SK-N-SH (cell line): ENCODE measurements around the gene CYP46A1.

Source experiments
- CTCF ChIP-seq: fragments of 200-600 bp; sonication (generic); IDR thresholded peaks from 2 replicates; pipeline ENCODE4 v1.6.1; 2017; ENCODE audit warnings: antibody characterized with exemption, mild to moderate bottlenecking, moderate library complexity
- ELF1 ChIP-seq: IDR thresholded peaks from 2 replicates; pipeline ENCODE4 v1.4.0; 2012
- EP300 ChIP-seq, 2 experiments: IDR thresholded peaks; 2 replicates each; pipeline versions ENCODE4 v1.4.0 to v1.6.1; 2012; ENCODE audit warnings: borderline replicate concordance in 1 of 2, low read depth in 1 of 2, low read length in 1 of 2
- FOXM1 ChIP-seq: IDR thresholded peaks from 2 replicates; pipeline ENCODE4 v1.4.0; 2012; ENCODE audit warnings: low read depth, mild to moderate bottlenecking
- MAX ChIP-seq: IDR thresholded peaks from 2 replicates; pipeline ENCODE4 v1.4.0; 2012; ENCODE audit warnings: low read depth
- NRF1 ChIP-seq: IDR thresholded peaks from 2 replicates; pipeline ENCODE4 v1.6.1; 2012; ENCODE audit warnings: low read depth, mild to moderate bottlenecking, low read length
- POLR2AphosphoS5 ChIP-seq: IDR thresholded peaks from 2 replicates; pipeline ENCODE4 v1.6.1; 2012; ENCODE audit warnings: low read depth, low read length
- RCOR1 ChIP-seq: fragments of 150-350 bp; IDR thresholded peaks from 2 replicates; pipeline ENCODE4 v1.6.1; 2017; ENCODE audit warnings: antibody characterized with exemption, low read length
- REST ChIP-seq: IDR thresholded peaks from 2 replicates; pipeline ENCODE4 v1.6.1; 2012; ENCODE audit warnings: mild to moderate bottlenecking, low read depth, low read length, moderate library complexity
- SIN3A ChIP-seq: IDR thresholded peaks from 2 replicates; pipeline ENCODE4 v1.6.1; 2012; ENCODE audit warnings: low read depth, mild to moderate bottlenecking, low read length, moderate library complexity, borderline replicate concordance
- TEAD4 ChIP-seq: IDR thresholded peaks from 2 replicates; pipeline ENCODE4 v1.4.0; 2012; ENCODE audit warnings: mild to moderate bottlenecking, borderline replicate concordance; ENCODE audit not compliant: insufficient read depth

GRCh38 chr14:99677231-99678140 lies 6.6 kb upstream of the CYP46A1 start:
- TF ChIP-seq CTCF = no peak
- TF ChIP-seq REST = no peak
- no peak for TF ChIP-seq POLR2AphosphoS5
- no peak for TF ChIP-seq SIN3A
- no peak for TF ChIP-seq ELF1
- TF ChIP-seq NRF1 = no peak
- no peak for TF ChIP-seq FOXM1
- TF ChIP-seq TEAD4 = no peak
- TF ChIP-seq MAX = no peak
- no peak for TF ChIP-seq RCOR1
- no peak for TF ChIP-seq EP300 (IDR thresholded peaks at IDR 0.05; ENCODE audit: borderline replicate concordance in 1 of 2, low read depth in 1 of 2, low read length in 1 of 2)
